Measurements from ENCODE around the gene MAP4K3. TPM values are rescaled to one million over a fixed set of nuclear protein-coding genes. Genes with fewer than 3 reads are reported as not detected.

MAP4K3 gene
- total RNA-seq, 4 donors from 2014 or later, result 60.6 to 86.6 (median 75.6) TPM

DNA sequence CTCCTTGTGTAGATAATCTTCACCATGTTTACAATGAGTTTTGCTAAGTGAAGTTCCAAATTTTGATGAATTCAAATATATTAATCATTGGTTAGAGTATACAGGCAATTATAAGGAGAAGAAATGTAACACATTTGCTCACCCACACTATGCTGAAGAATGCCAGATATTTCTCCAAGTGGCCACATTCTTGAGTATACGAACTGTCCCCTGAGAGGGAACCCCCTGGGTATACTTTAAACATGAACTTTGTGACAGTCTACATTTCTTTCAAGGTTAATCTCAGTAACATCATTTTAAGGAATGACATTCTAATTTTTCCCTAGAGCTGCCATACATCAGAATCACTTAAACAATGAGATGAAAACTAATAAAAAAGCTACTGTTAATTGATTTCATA lies 153.5 kb downstream of the MAP4K3 start:
- DNase-seq, result no peak
- no peak overlapping the region for H3K4me3 ChIP-seq (replicated peaks in 1 of 3)
- H3K27ac ChIP-seq, result no peak overlapping the region
- TF ChIP-seq, protein P1, sequence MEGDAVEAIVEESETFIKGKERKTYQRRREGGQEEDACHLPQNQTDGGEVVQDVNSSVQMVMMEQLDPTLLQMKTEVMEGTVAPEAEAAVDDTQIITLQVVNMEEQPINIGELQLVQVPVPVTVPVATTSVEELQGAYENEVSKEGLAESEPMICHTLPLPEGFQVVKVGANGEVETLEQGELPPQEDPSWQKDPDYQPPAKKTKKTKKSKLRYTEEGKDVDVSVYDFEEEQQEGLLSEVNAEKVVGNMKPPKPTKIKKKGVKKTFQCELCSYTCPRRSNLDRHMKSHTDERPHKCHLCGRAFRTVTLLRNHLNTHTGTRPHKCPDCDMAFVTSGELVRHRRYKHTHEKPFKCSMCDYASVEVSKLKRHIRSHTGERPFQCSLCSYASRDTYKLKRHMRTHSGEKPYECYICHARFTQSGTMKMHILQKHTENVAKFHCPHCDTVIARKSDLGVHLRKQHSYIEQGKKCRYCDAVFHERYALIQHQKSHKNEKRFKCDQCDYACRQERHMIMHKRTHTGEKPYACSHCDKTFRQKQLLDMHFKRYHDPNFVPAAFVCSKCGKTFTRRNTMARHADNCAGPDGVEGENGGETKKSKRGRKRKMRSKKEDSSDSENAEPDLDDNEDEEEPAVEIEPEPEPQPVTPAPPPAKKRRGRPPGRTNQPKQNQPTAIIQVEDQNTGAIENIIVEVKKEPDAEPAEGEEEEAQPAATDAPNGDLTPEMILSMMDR (IDR thresholded peaks at IDR 0.05), result no peak
- TF ChIP-seq POLR2A (IDR thresholded peaks at IDR 0.05), result no peak
- intact Hi-C loops (cut with DNase I), result no loop called here
- no peaks in the 10 kb centered on the region for H3K4me1 ChIP-seq
- 74 to 76% methylated on average over 1 of the region's 1 CpG for WGBS, 2 donors
- no peaks in the 10 kb centered on the region for H3K27me3 ChIP-seq
- H3K36me3 ChIP-seq, result peaks cover 4 to 8% of the 10 kb centered on the region in 2 donors
- H3K9me3 ChIP-seq, result no peaks in the 10 kb centered on the region

GRCh38 chr2:39281391-39281790 lies 155.7 kb downstream of the MAP4K3 start:
- no peak overlapping the region for H3K4me3 ChIP-seq (replicated peaks in 1 of 3)
- TF ChIP-seq, protein P1 (IDR thresholded peaks at IDR 0.05), result no peak
- TF ChIP-seq POLR2A (IDR thresholded peaks at IDR 0.05), result no peak
- H3K4me1 ChIP-seq, result no peaks in the 10 kb centered on the region
- DNase-seq, result no peak
- peaks cover 9 to 23% of the 10 kb centered on the region in 2 donors for H3K36me3 ChIP-seq
- no peak overlapping the region for H3K27ac ChIP-seq
- H3K27me3 ChIP-seq, result no peaks in the 10 kb centered on the region
- 98% methylated on average over 3 of the region's 3 CpGs for WGBS, 2 donors
- no peaks in the 10 kb centered on the region for H3K9me3 ChIP-seq
- intact Hi-C loops (cut with DNase I), result no loop called here

DNA sequence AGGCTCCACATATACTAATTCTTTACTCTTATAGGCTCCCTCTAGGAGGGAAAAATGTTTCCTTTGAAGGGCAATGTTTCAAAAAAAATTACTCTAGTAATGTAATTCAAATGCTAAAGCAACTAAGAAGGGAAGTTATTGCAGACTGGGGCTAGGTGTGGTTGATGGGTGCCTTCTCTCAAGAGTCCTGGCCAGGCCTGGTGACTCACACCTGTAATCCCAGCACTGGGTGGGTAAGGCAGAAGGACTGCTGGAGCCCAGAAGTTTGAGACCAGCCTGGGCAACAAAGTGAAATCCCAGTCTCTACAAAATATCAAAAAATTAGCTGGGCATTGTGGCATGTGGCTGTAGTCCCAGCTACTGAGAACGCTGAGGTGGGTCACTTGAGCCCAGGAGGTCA lies 162.1 kb downstream of the MAP4K3 start:
- WGBS, 2 donors, result 47 to 70% methylated on average over 1 of the region's 1 CpG
- peaks cover 14 to 19% of the 10 kb centered on the region in 2 donors for H3K36me3 ChIP-seq

GRCh38 chr2:39269941-39270340 lies 167.1 kb downstream of the MAP4K3 start:
- H3K27me3 ChIP-seq, result no peaks in the 10 kb centered on the region
- DNase-seq, result no peak
- TF ChIP-seq, protein P1 (IDR thresholded peaks at IDR 0.05), result no peak
- no peak for TF ChIP-seq POLR2A (IDR thresholded peaks at IDR 0.05)
- H3K9me3 ChIP-seq, result no peaks in the 10 kb centered on the region
- WGBS, 2 donors, result 77 to 81% methylated on average over 3 of the region's 3 CpGs
- intact Hi-C loops (cut with DNase I), result no loop called here
- H3K36me3 ChIP-seq, result no peaks in the 10 kb centered on the region
- no peak overlapping the region for H3K4me3 ChIP-seq (replicated peaks in 1 of 3)
- no peak overlapping the region for H3K27ac ChIP-seq
- H3K4me1 ChIP-seq, result peaks cover 0 to 6% of the 10 kb centered on the region in 2 donors

More for the DNA sequence above, 162.1 kb downstream of the MAP4K3 start:
- H3K4me3 ChIP-seq (replicated peaks in 1 of 3), result no peak overlapping the region
- no peak for DNase-seq
- intact Hi-C loops (cut with DNase I), result no loop called here
- H3K27me3 ChIP-seq, result no peaks in the 10 kb centered on the region
- TF ChIP-seq POLR2A (IDR thresholded peaks at IDR 0.05), result no peak
- TF ChIP-seq, protein P1 (IDR thresholded peaks at IDR 0.05), result no peak
- H3K27ac ChIP-seq, result no peak overlapping the region
- H3K9me3 ChIP-seq, result no peaks in the 10 kb centered on the region
- peaks cover 0 to 6% of the 10 kb centered on the region in 2 donors for H3K4me1 ChIP-seq

GRCh38 chr2:39266916-39267434 lies 170.1 kb downstream of the MAP4K3 start:
- H3K4me1 ChIP-seq, result no peaks in the 10 kb centered on the region
- WGBS, 2 donors, result 89 to 94% methylated on average over 3 of the region's 3 CpGs
- TF ChIP-seq POLR2A (IDR thresholded peaks at IDR 0.05), result no peak
- TF ChIP-seq, protein P1 (IDR thresholded peaks at IDR 0.05), result no peak
- H3K36me3 ChIP-seq, result peaks cover 0 to 8% of the 10 kb centered on the region in 2 donors
- intact Hi-C loops (cut with DNase I), result no loop called here
- H3K4me3 ChIP-seq (replicated peaks in 1 of 3), result no peak overlapping the region
- no peak for DNase-seq
- no peak overlapping the region for H3K27ac ChIP-seq
- H3K9me3 ChIP-seq, result no peaks in the 10 kb centered on the region
- no peaks in the 10 kb centered on the region for H3K27me3 ChIP-seq

Data from thyroid gland (tissue), 4 donors.